ENCODE results near the gene SLC5A5. TPM values are rescaled to one million over a fixed set of nuclear protein-coding genes. Genes with fewer than 3 reads are reported as not detected.
A peak's percentile ranks its signal among the peaks of the same experiment; 100 is the strongest.

SLC5A5 gene
- total RNA-seq (2014; rRNA removed; shearing (Covaris generic)), result 0.11 TPM in 1 of 2 replicates, not detected in the other
- 0.02 TPM in 1 of 2 replicates, not detected in the other for polyA plus RNA-seq (2015; cell fraction: cytosol; rRNA removed)
- not detected in 2 replicates for polyA plus RNA-seq (2015; cell fraction: nucleus; rRNA removed)

DNA sequence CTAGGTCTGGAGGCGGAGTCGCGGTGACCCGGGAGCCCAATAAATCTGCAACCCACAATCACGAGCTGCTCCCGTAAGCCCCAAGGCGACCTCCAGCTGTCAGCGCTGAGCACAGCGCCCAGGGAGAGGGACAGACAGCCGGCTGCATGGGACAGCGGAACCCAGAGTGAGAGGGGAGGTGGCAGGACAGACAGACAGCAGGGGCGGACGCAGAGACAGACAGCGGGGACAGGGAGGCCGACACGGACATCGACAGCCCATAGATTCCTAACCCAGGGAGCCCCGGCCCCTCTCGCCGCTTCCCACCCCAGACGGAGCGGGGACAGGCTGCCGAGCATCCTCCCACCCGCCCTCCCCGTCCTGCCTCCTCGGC is at the start of gene SLC5A5:
Gene SLC5A5, plus strand, starts transcription at position 68 of the 373 bp plus-strand sequence. CDS start 375 bp downstream, outside the sequence.
- in situ Hi-C loops (cut with HindIII; ENCODE audit: low pct_unique_long_range_greater_than_20kb, low sequenced_read_pairs), result no loop called here
- no peak for DNase-seq (ENCODE audit: low read depth, low spot score)

- no peak for DNase-seq (ENCODE audit: low read depth, low spot score)
- in situ Hi-C loops (cut with HindIII; ENCODE audit: low pct_unique_long_range_greater_than_20kb, low sequenced_read_pairs), result no loop called here
These were observed 47.4 kb upstream of the SLC5A5 start for GRCh38 chr19:17824339-17824738.

DNA sequence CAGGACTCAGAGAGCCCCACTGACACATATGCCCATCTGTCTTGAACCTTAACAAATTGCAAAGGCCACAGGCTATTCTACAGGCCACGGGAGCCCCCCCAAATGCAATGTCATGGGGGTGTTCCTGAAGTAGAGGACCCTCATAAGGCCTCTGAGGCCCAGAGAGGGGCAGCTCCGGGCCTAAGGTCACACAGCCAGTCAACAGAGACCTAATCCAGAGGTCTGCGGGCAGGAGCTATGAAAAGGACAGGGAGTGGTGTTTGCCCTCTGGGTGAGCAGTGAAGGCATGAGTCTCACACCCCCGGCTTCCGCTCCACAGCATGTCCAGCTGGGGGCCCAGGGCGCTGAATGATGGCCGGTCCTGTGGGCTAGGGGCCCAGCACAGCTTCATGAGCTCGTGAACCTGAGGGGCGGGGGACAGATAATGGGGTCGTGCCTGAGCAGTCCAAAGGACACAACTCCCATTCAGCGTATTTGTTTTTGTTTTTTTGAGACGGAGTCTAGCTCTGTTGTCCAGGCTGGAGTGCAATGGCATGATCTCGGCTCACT is 45.2 kb upstream of the SLC5A5 start:
- DNase-seq (ENCODE audit: low read depth, low spot score), result no peak
- in situ Hi-C loops (cut with HindIII; ENCODE audit: low pct_unique_long_range_greater_than_20kb, low sequenced_read_pairs), result no loop called here

DNA sequence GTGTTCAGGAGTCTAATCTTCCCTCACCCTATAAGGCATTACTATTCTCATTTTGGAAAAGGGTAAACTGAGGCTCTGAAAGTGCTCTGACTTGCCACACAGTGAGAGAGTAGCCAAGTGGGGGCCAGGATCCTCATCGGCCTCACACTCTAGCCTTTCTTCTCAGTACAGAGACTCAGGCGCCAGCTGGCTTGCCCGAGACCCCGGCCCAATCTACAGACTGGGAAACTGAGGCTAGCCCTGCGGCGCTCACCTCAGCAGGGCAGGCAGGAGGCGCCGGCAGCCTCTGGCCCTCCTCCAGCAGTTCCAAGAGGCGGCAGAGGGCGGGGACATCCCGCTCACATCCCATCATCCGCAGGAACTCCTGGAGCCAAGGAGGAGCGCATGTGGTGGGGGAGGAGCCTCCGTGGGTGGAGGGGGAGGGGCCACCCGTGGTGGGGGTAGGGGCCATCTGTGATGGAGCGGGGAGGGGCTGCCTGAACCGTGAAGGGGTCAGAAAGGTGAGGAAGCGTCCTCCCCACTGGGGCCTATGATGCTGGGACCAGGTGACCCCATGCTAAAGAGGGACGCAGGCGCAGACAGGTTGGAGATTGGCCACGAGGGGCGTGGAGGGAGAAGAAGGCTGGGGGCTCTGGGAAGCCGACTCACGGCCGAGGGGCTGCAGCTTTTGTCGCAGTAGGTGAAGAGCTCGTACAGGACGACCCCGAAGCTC is 41.7 kb upstream of the SLC5A5 start:
- peak; percentile 64 for DNase-seq (ENCODE audit: low read depth, low spot score)
- in situ Hi-C loops (cut with HindIII; ENCODE audit: low pct_unique_long_range_greater_than_20kb, low sequenced_read_pairs), result no loop called here

- in situ Hi-C loops (cut with HindIII; ENCODE audit: low pct_unique_long_range_greater_than_20kb, low sequenced_read_pairs), result no loop called here
- peak; percentile 80 for DNase-seq (ENCODE audit: low read depth, low spot score)
These were observed 41.0 kb upstream of the SLC5A5 start for GRCh38 chr19:17830567-17831418.

- in situ Hi-C loops (cut with HindIII; ENCODE audit: low pct_unique_long_range_greater_than_20kb, low sequenced_read_pairs), result no loop called here
- DNase-seq (ENCODE audit: low read depth, low spot score), result no peak
These were observed 40.3 kb upstream of the SLC5A5 start for GRCh38 chr19:17831419-17831888.

DNA sequence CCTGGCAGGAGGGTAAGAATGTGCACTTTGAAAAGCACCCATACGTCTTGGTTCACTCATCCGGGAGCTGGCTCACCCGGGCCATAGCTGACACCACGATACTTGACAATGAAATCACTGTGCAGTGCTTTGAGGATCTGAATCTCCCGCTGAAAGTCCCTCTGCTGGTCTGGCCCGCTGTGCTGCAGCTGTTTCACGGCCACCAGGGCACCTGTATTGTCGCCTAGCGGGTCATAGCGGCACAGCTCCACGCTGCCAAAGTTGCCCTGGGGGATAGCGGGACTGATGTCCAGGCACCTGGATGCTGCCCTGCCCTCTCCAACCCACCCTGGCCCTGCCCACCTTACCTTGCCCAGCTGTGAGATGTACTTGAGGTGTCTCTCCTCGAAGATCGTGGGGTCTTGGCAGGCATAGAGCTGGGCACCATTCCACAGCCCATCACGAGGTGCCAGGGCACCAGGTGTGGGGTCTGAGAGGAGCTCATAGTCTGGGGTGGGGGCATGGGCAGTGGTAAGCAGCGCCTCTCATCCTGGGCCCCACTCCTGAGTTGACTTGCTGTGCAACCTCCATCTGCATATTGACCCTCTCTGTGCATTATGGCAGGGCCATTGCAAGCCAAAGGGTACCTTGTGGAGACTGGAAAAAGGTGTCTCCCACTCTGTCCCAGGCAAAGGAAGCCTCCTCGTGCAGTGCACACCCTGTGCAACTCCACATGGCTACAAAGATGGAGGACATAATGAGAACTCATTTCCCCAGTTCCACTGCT is 39.1 kb upstream of the SLC5A5 start:
- in situ Hi-C loops (cut with HindIII; ENCODE audit: low pct_unique_long_range_greater_than_20kb, low sequenced_read_pairs), result no loop called here
- DNase-seq (ENCODE audit: low read depth, low spot score), result no peak

DNA sequence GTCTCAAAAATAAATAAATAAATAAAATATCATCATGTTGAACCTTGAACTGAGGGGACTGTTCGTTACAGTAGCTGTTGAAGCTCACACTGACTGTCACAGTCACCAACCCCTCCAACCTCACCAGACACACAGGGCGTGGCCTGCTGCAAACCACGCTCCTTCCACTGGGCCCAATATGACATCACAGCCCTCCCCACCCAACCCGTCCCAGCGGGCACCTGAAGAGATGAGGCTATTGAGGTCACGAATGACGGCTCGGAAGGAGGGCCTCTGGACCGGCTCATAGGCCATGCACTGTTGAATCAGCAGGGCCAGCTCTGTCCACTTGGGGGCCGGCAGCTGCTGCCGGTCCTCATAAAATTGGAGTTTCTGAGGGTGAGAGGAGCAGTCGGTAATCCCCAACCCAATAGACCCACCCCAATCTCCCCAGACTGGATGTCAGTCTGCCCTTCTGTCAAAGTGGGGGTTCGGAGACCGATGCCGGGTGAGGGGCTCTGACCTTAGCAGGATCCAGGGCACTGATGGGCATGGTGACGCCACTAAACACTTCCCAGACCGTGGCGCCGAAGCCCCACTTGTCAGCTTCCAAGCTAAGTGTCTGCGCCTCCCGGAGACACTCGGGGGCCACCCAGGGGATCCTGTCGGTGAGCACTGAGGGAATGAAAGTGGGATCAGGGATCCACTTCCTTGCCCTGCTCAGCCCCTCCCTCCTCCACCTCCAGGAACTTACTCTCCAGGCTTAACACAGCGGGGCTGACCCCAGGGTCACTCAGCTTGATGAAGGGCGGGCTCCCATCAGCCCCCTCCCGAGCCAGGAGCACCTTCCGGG is 37.2 kb upstream of the SLC5A5 start:
- no peak for DNase-seq (ENCODE audit: low read depth, low spot score)
- in situ Hi-C loops (cut with HindIII; ENCODE audit: low pct_unique_long_range_greater_than_20kb, low sequenced_read_pairs), result no loop called here

GRCh38 chr19:17835182-17836006 is 36.4 kb upstream of the SLC5A5 start:
- in situ Hi-C loops (cut with HindIII; ENCODE audit: low pct_unique_long_range_greater_than_20kb, low sequenced_read_pairs), result no loop called here
- DNase-seq (ENCODE audit: low read depth, low spot score), result peak; percentile 34

DNA sequence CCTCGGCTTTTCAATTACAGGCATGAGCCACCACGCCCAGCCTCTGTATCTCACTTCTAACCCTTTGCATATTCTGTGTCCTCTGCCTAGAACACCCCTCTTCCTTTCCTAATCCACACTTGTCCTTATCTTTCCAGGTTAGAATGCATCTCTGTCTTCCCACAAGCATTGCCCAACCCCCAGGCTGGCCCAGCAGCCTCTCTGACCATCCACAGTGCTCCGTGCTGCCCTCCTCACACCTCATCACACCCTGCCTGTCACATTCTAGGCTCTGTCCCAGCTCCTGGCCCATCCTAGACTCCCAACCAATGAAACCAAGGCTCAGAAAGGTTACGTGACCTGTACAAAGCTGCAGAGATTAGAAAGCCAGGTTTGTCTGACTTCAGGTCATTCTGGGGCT is 35.2 kb upstream of the SLC5A5 start:
- in situ Hi-C loops (cut with HindIII; ENCODE audit: low pct_unique_long_range_greater_than_20kb, low sequenced_read_pairs), result no loop called here
- no peak for DNase-seq (ENCODE audit: low read depth, low spot score)

- in situ Hi-C loops (cut with HindIII; ENCODE audit: low pct_unique_long_range_greater_than_20kb, low sequenced_read_pairs), result no loop called here
- DNase-seq (ENCODE audit: low read depth, low spot score), result no peak
These were observed 33.8 kb upstream of the SLC5A5 start for GRCh38 chr19:17837972-17838371.

DNA sequence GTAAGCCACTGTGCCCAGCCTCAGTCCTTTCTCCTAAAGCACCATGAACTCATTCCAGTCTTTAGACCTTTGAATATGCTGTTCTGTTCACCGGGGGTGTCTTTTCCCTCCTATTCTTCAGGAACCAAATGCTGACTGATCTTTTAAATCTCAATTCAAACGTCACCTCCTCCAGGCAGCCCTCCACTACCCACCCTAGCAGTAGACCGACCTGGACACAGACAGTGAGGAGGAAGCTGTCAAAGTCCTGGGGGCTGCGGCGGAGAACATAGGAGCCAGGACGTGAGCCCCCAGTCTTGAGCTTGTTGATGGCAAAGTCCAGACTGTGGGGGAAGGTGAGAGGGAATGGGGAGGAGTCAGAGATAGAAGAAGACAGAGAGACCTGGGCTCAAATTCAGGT is 31.7 kb upstream of the SLC5A5 start:
- in situ Hi-C loops (cut with HindIII; ENCODE audit: low pct_unique_long_range_greater_than_20kb, low sequenced_read_pairs), result no loop called here
- no peak for DNase-seq (ENCODE audit: low read depth, low spot score)

DNA sequence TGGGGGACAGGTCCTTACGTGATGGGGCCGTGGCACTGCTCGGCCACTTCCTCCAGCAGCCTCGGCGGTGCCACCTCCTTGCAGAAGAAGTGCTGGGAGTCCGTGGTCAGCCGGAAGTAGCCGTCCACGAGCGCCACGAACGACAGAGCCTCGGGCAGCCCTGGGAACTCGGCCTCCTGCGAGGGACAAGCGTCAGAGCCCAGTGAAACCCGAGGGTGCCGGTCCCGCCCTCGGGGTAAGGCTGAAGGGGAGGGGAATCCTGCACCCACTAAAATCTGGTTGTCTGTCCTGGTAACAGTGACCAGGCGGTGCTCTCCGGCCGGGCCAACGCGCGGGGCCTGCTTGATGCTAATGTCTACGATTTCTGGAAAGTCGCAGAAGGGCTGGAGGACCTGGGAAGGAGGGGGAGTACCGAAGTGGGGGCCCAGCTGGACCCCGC is 30.4 kb upstream of the SLC5A5 start:
- DNase-seq (ENCODE audit: low read depth, low spot score), result no peak
- in situ Hi-C loops (cut with HindIII; ENCODE audit: low pct_unique_long_range_greater_than_20kb, low sequenced_read_pairs), result no loop called here

DNA sequence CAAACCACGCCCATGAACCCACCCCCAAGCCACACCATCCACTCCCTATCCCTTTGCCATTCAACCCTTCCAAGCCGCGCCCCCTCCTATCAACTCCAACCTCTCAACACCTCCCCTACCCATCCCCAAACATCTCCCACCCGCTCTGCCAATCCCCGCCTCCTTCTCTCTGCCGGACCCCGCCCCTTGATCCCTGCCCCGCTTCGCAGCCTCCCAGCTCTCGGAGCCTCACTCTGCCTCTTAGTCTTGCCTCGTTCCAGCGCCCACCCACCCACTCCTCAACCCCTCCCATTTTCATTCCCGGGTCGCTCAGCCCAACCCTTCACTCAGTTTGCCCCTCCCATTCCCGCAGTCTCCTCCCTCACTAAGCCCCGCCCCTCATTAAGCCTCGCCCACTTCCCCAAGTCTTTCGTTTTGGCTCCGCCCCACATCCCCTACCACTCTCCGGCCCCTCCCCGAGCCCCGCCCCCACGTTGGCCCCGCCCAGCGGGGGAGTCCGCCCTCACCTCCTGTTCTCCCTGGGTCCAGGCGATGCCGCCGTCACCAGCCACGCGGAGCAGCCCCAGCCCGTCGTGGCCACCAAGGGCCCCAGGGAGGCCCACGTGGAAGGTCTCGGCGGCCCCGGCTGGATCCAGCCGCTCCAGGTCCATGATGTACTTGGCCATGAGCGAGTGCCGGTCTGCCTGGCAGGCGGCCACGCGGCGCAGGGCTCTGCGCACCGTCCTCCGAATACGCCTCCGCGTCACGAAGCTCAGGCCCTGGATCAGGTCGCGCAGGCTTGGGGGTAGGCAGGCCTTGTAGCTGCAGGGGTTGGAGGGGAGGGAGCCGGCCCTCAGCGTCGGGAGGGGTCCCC is 29.7 kb upstream of the SLC5A5 start:
- in situ Hi-C loops (cut with HindIII; ENCODE audit: low pct_unique_long_range_greater_than_20kb, low sequenced_read_pairs), result no loop called here
- DNase-seq (ENCODE audit: low read depth, low spot score), result peak; percentile 91

DNA sequence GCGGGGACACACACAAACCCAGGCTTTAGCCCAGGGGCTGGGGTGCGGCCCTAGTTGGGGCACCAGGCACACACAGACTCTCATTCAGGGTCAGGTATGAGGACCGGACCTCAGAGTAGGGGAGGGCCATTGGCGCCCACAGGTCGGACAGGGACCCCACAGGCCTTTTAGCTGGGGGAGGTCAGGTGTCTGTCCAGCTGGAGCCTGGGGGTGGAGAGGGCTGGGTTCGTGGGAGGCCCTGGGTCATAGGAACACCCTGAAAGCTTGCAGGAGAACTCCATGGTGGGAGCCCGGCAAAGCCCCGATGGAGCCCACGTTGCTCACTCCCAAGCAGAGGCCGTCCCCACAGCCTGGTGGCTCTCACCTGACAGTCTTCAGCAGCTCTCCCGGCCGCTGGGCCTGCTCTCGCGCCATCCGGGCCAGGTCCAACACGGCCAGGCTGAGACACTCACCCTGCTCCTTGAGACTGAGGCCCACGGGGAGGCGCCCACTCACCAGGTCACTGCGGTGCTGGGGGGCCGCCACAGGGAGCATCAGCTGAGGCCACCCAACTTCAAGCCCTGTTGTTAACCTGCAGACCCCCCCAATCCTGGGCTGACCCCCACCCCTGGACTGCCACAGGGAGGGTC is 29.0 kb upstream of the SLC5A5 start:
- in situ Hi-C loops (cut with HindIII; ENCODE audit: low pct_unique_long_range_greater_than_20kb, low sequenced_read_pairs), result no loop called here
- DNase-seq (ENCODE audit: low read depth, low spot score), result no peak

All from SK-MEL-5 (cell line).